ENCODE results near the gene AMPD2. TPM values are rescaled to one million over a fixed set of nuclear protein-coding genes. Genes with fewer than 3 reads are reported as not detected.

AMPD2 gene
- total RNA-seq, 2 experiments from 2014 or later, result 170 to 191 TPM

- Histone ChIP-seq H3K27me3 (ENCODE audit: control insufficient read depth in 1 of 2, insufficient read depth in 2 of 2, low read length in 2 of 2) (no peaks in the 10 kb centered on the region), H3K36me3 (ENCODE audit: insufficient read depth, low read length) (no peaks in the 10 kb centered on the region), H3K9me3 (ENCODE audit: control insufficient read depth in 1 of 2, insufficient read depth in 1 of 2, low read length in 2 of 2) (no peaks in the 10 kb centered on the region), H3K4me1 (ENCODE audit: insufficient read depth, low read length) (peaks cover 4% of the 10 kb centered on the region), H3K4me3 (ENCODE audit: low read length) (no peak overlapping the region), H3K27ac (ENCODE audit: low read depth in 1 of 2, low read length in 2 of 2) (no peak overlapping the region)
- intact Hi-C loops (cut with DNase I, micrococcal nuclease), result loop anchor here in 1 of 2 experiments (5.0 kb wide), 1 partner anchor 49 kb away; no protein-coding TSS in a partner anchor
- ChIA-PET CTCF (interaction anchor here (0.9 kb wide), 1 partner anchor 21 kb away, joined by 3 read pairs; no protein-coding TSS in a partner anchor), POLR2A (no interaction called here)
- Mint-ChIP-seq H3K27ac (no peak overlapping the region), H3K4me1 (ENCODE audit: low read depth) (peaks cover 18% of the 10 kb centered on the region), H3K36me3 (ENCODE audit: low read depth) (peaks cover 44% of the 10 kb centered on the region), H3K9me3 (no peaks in the 10 kb centered on the region), H3K4me3 (no peak overlapping the region), H3K27me3 (no peaks in the 10 kb centered on the region)
- no peak for ATAC-seq (ENCODE audit: poor library complexity)
- DNase-seq, result peak in 1 of 14 experiments; percentile 1
- TF ChIP-seq CTCF (IDR thresholded peaks at IDR 0.05), result no peak
Measured at GRCh38 chr1:109661391-109661790, 41.8 kb downstream of the AMPD2 start.

- Histone ChIP-seq H3K36me3 (ENCODE audit: insufficient read depth, low read length) (no peaks in the 10 kb centered on the region), H3K9me3 (ENCODE audit: control insufficient read depth in 1 of 2, insufficient read depth in 1 of 2, low read length in 2 of 2) (no peaks in the 10 kb centered on the region), H3K4me3 (ENCODE audit: low read length) (no peak overlapping the region), H3K4me1 (ENCODE audit: insufficient read depth, low read length) (peaks cover 20% of the 10 kb centered on the region), H3K27me3 (ENCODE audit: control insufficient read depth in 1 of 2, insufficient read depth in 2 of 2, low read length in 2 of 2) (no peaks in the 10 kb centered on the region), H3K27ac (ENCODE audit: low read depth in 1 of 2, low read length in 2 of 2) (no peak overlapping the region)
- Mint-ChIP-seq H3K27me3 (no peaks in the 10 kb centered on the region), H3K36me3 (ENCODE audit: low read depth) (peaks cover 27% of the 10 kb centered on the region), H3K4me1 (ENCODE audit: low read depth) (peaks cover 17% of the 10 kb centered on the region), H3K4me3 (no peak overlapping the region), H3K9me3 (no peaks in the 10 kb centered on the region), H3K27ac (no peak overlapping the region)
- POLR2A ChIA-PET, result no interaction called here
- CTCF ChIA-PET, result no interaction called here
- ATAC-seq (ENCODE audit: poor library complexity) (no peak), DNase-seq (no peak)
- intact Hi-C loops (cut with DNase I, micrococcal nuclease), result loop anchor here in 1 of 2 experiments (5.0 kb wide), 1 partner anchor 52 kb away; no protein-coding TSS in a partner anchor
- no peak for TF ChIP-seq CTCF (IDR thresholded peaks at IDR 0.05)
Measured at GRCh38 chr1:109664671-109665070, 45.0 kb downstream of the AMPD2 start.

- peaks cover 30% of the 10 kb centered on the region for H3K4me1 Mint-ChIP-seq (ENCODE audit: low read depth)
- DNase-seq, result peak; percentile 64 to 92 (median 80)
- no peaks in the 10 kb centered on the region for H3K27me3 ChIP-seq (ENCODE audit: control insufficient read depth in 1 of 2, insufficient read depth in 2 of 2, low read length in 2 of 2)
- no peak within 1 kb of the TSS for H3K27ac ChIP-seq (ENCODE audit: low read depth in 1 of 2, low read length in 2 of 2)
- ChIA-PET CTCF (no interaction called here), POLR2A (interaction anchor here (1.0 to 1.2 kb wide), 2 partner anchors 12 to 20 kb away, joined by 4 to 5 read pairs; partner anchors contain the start of genes GSTM1 and GSTM4)
- TF ChIP-seq CTCF (IDR thresholded peaks at IDR 0.05), result no peak
- no peaks in the 10 kb centered on the region for H3K9me3 Mint-ChIP-seq
- H3K36me3 Mint-ChIP-seq (ENCODE audit: low read depth), result peaks cover 5% of the 10 kb centered on the region
- H3K27ac Mint-ChIP-seq, result peak within 1 kb of the TSS; percentile 52
- peak within 1 kb of the TSS; percentile 52 for H3K4me3 ChIP-seq (ENCODE audit: low read length)
- intact Hi-C loops (cut with DNase I, micrococcal nuclease), result no loop called here
- H3K9me3 ChIP-seq (ENCODE audit: control insufficient read depth in 1 of 2, insufficient read depth in 1 of 2, low read length in 2 of 2), result no peaks in the 10 kb centered on the region
- peaks cover 22% of the 10 kb centered on the region for H3K4me1 ChIP-seq (ENCODE audit: insufficient read depth, low read length)
- H3K36me3 ChIP-seq (ENCODE audit: insufficient read depth, low read length), result no peaks in the 10 kb centered on the region
- H3K27me3 Mint-ChIP-seq, result no peaks in the 10 kb centered on the region
- H3K4me3 Mint-ChIP-seq, result peak within 1 kb of the TSS; percentile 87
- ATAC-seq (ENCODE audit: poor library complexity), result peak; percentile 100
Measured at GRCh38 chr1:109667452-109668122, 48.0 kb downstream of the AMPD2 start, which contains the start of gene GSTM2. GSTM2 (plus strand) TSS chr1:109668057; CDS start chr1:109668116, 59 bp downstream.
